PC-3 (cell line): ENCODE results near the gene ACOXL.

Experiments
- EZH2 ChIP-seq: fragments of 300-600 bp; sonication (generic); IDR thresholded peaks from one replicate; pipeline ENCODE4 v1.6.1; 2017; ENCODE audit warnings: antibody characterized with exemption, mild to moderate bottlenecking, low read length; ENCODE audit not compliant: unreplicated experiment
- EZH2phosphoT487 ChIP-seq: fragments of 300-600 bp; sonication (generic); IDR thresholded peaks from 2 replicates; pipeline ENCODE4 v1.6.1; 2018; ENCODE audit warnings: mild to moderate bottlenecking, antibody characterized with exemption, low read length, borderline replicate concordance
- TF ChIP-seq, protein P1 (sequence below): fragments of 300-600 bp; sonication (generic); conservative IDR thresholded peaks from 2 replicates; pipeline ENCODE4 v1.5.1; 2017; ENCODE audit warnings: antibody characterized with exemption, low read depth, mild to moderate bottlenecking, low read length

DNA sequence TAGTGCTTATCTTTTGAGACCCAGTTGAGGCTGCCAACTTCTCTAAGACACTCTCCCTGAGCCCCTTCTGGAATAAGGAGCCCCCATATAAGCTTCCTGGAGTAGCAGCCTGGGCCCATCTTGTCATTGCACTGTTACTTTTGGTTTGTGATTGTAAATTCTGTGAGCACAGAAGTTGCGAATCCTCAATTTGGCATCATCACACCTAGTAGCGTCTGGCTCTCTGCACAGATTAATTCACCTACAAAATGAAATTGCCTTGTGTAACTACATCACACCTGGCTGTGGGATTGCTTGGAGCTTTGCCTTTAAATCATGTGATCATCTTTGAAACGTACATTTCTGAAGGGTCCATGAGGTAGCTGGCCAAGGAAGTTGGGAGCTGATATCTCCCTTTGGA lies 195.2 kb downstream of the ACOXL start:
- TF ChIP-seq, protein P1, sequence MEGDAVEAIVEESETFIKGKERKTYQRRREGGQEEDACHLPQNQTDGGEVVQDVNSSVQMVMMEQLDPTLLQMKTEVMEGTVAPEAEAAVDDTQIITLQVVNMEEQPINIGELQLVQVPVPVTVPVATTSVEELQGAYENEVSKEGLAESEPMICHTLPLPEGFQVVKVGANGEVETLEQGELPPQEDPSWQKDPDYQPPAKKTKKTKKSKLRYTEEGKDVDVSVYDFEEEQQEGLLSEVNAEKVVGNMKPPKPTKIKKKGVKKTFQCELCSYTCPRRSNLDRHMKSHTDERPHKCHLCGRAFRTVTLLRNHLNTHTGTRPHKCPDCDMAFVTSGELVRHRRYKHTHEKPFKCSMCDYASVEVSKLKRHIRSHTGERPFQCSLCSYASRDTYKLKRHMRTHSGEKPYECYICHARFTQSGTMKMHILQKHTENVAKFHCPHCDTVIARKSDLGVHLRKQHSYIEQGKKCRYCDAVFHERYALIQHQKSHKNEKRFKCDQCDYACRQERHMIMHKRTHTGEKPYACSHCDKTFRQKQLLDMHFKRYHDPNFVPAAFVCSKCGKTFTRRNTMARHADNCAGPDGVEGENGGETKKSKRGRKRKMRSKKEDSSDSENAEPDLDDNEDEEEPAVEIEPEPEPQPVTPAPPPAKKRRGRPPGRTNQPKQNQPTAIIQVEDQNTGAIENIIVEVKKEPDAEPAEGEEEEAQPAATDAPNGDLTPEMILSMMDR: no peak
- no peak for TF ChIP-seq EZH2phosphoT487
- TF ChIP-seq EZH2: no peak
